GM12875 (cell line): ENCODE results near the gene CEP85.
"Not testable (repeated sequence)": the region's sequence is repeated elsewhere in the genome, so short reads cannot be mapped to it uniquely, and the experiment has no call there.

ENCODE experiments used
- H3K4me3 ChIP-seq: one replicate; pipeline ENCODE4 v1.5.1; 2011; ENCODE audit warnings: low read depth, low read length, control low read depth
- CTCF ChIP-seq: IDR thresholded peaks from 2 replicates; pipeline ENCODE4 v1.5.1; 2011; ENCODE audit warnings: low read depth, mild to moderate bottlenecking, control low read depth, inconsistent platforms, low read length, moderate library complexity, borderline replicate concordance; ENCODE audit not compliant: insufficient read depth

CEP85 gene

GRCh38 chr1:26290122-26290881, 56.3 kb downstream of the CEP85 start:
- no peak overlapping the region for H3K4me3 ChIP-seq

GRCh38 chr1:26290882-26291261, 56.9 kb downstream of the CEP85 start:
- H3K4me3 ChIP-seq, result no peak overlapping the region
- TF ChIP-seq CTCF, result no peak

More at GRCh38 chr1:26290122-26290881, 56.3 kb downstream of the CEP85 start:
- TF ChIP-seq CTCF, result no peak

- no peak overlapping the region for H3K4me3 ChIP-seq
- no peak for TF ChIP-seq CTCF
Measured at GRCh38 chr1:26291433-26291832, 57.4 kb downstream of the CEP85 start.

- no peak for TF ChIP-seq CTCF
- no peak overlapping the region for H3K4me3 ChIP-seq
Measured at GRCh38 chr1:26291939-26292338, 57.9 kb downstream of the CEP85 start.

- not testable (repeated sequence) for H3K4me3 ChIP-seq
Measured at GRCh38 chr1:26292735-26293134, 58.7 kb downstream of the CEP85 start.

- H3K4me3 ChIP-seq, result no peak overlapping the region
- TF ChIP-seq CTCF, result no peak
Measured at GRCh38 chr1:26293911-26294463, 60.0 kb downstream of the CEP85 start.

- no peak for TF ChIP-seq CTCF
- H3K4me3 ChIP-seq, result no peak overlapping the region
Measured at GRCh38 chr1:26295194-26296138, 61.5 kb downstream of the CEP85 start.
